SK-N-SH (cell line): Measurements from ENCODE around the gene LRTM2. TPM values are rescaled to one million over a fixed set of nuclear protein-coding genes. Genes with fewer than 3 reads are reported as not detected.

Experiments used
- CTCF ChIA-PET: fragments of 300-600, 350-600 bp; formaldehyde crosslinking; extraction: SDS; loops from one replicate; lab custom pipeline; 2021; lab: Yijun Ruan, JAX
- POLR2A ChIA-PET: fragments of 350-600 bp; sonication (Branson Sonifier 250); formaldehyde crosslinking; extraction: SDS; loops from one replicate; lab custom pipeline; 2020; ENCODE audit warnings: antibody characterized with exemption, inconsistent platforms; lab: Yijun Ruan, JAX
- DNase-seq: peaks from one replicate; pipeline ENCODE4 v3.0.0; 2012
- H2AFZ ChIP-seq: fragments of 200-600 bp; sonication (generic); 2 replicates; pipeline ENCODE4 v1.8.1; 2016; ENCODE audit warnings: antibody characterized with exemption, mild to moderate bottlenecking, low read depth
- H3F3A ChIP-seq: fragments of 200-600 bp; sonication (generic); replicated peaks from 2 replicates; pipeline ENCODE3; 2016; ENCODE audit warnings: antibody characterized with exemption, mild to moderate bottlenecking; ENCODE audit not compliant: insufficient read depth
- H3K27ac ChIP-seq, 2 experiments: fragments of 200-500 bp in 1 of 2; fragments of 200-600 bp in 1 of 2; sonication (Bioruptor generic) in 1 of 2; sonication (generic), shearing (Covaris generic) in 1 of 2; 2 replicates each; pipeline versions ENCODE4 v1.5.1 to v1.6.1; 2014 to 2016; ENCODE audit warnings: low read depth in 2 of 2, inconsistent platforms in 1 of 2, low read length in 1 of 2, mild to moderate bottlenecking in 1 of 2, mixed read lengths in 1 of 2
- H3K27me3 ChIP-seq: fragments of 200-600 bp; sonication (generic), shearing (Covaris generic); 2 replicates; pipeline ENCODE4 v1.6.1; 2016; ENCODE audit warnings: mixed run types; ENCODE audit not compliant: insufficient read depth
- H3K36me3 ChIP-seq, 2 experiments: fragments of 200-500 bp in 1 of 2; fragments of 200-600 bp in 1 of 2; sonication (Bioruptor generic) in 1 of 2; sonication (generic) in 1 of 2; replicated peaks in 1 of 2; 2 replicates each; pipeline versions ENCODE3 to v1.5.1; 2014 to 2016; ENCODE audit warnings: low read length in 1 of 2, mild to moderate bottlenecking in 1 of 2; ENCODE audit not compliant: insufficient read depth in 2 of 2, control insufficient read depth in 1 of 2
- H3K4me1 ChIP-seq, 2 experiments: fragments of 200-500 bp in 1 of 2; fragments of 200-600 bp in 1 of 2; sonication (Bioruptor generic) in 1 of 2; sonication (generic), shearing (Covaris generic) in 1 of 2; 2 replicates each; pipeline versions ENCODE4 v1.5.1 to v1.6.1; 2014 to 2016; ENCODE audit warnings: low read depth in 1 of 2, low read length in 1 of 2, mixed run types in 1 of 2; ENCODE audit not compliant: insufficient read depth in 2 of 2, control insufficient read depth in 1 of 2
- H3K4me2 ChIP-seq: fragments of 200-600 bp; sonication (generic), shearing (Covaris generic); 2 replicates; pipeline ENCODE4 v1.6.1; 2017; ENCODE audit warnings: mixed run types
- H3K4me3 ChIP-seq, 2 experiments: fragments of 200-500 bp in 1 of 2; fragments of 200-600 bp in 1 of 2; sonication (Bioruptor generic) in 1 of 2; sonication (generic), shearing (Covaris generic) in 1 of 2; 2 replicates each; pipeline versions ENCODE4 v1.5.1 to v1.8.1; 2014 to 2016; ENCODE audit warnings: low read depth in 2 of 2, inconsistent platforms in 1 of 2, low read length in 1 of 2, mild to moderate bottlenecking in 1 of 2, mixed read lengths in 1 of 2, moderate library complexity in 1 of 2
- H3K79me2 ChIP-seq: fragments of 200-600 bp; sonication (generic); 2 replicates; pipeline ENCODE4 v1.8.1; 2017; ENCODE audit warnings: mild to moderate bottlenecking; ENCODE audit not compliant: insufficient read depth
- H3K9ac ChIP-seq: fragments of 200-600 bp; sonication (generic); 2 replicates; pipeline ENCODE4 v1.6.1; 2017; ENCODE audit warnings: mixed run types
- H3K9me2 ChIP-seq: fragments of 200-600 bp; sonication (generic); 2 replicates; pipeline ENCODE4 v1.6.1; 2017; ENCODE audit warnings: mixed run types
- H3K9me3 ChIP-seq: fragments of 200-600 bp; sonication (generic); 2 replicates; pipeline ENCODE4 v1.6.1; 2017; ENCODE audit warnings: mixed run types, mild to moderate bottlenecking, moderate library complexity
- H4K20me1 ChIP-seq: fragments of 200-600 bp; sonication (generic); 2 replicates; pipeline ENCODE4 v1.6.1; 2017; ENCODE audit warnings: mild to moderate bottlenecking, mixed run types; ENCODE audit not compliant: insufficient read depth
- CHD2 ChIP-seq: fragments of 150-350 bp; IDR thresholded peaks from 2 replicates; pipeline ENCODE4 v1.6.1; 2018; ENCODE audit warnings: low read length; ENCODE audit not compliant: partially characterized antibody
- FOSL2 ChIP-seq: IDR thresholded peaks from 2 replicates; pipeline ENCODE4 v1.4.0; 2012; ENCODE audit warnings: low read depth, mild to moderate bottlenecking, moderate library complexity, borderline replicate concordance
- FOXJ3 ChIP-seq: sonication (generic); formaldehyde crosslinking; IDR thresholded peaks from 2 replicates; pipeline ENCODE4 v1.5.1; 2020; ENCODE audit warnings: mild to moderate bottlenecking, missing genetic modification reagents
- FOXM1 ChIP-seq: IDR thresholded peaks from 2 replicates; pipeline ENCODE4 v1.4.0; 2012; ENCODE audit warnings: low read depth, mild to moderate bottlenecking
- JUND ChIP-seq: IDR thresholded peaks from 2 replicates; pipeline ENCODE4 v1.4.0; 2012
- MEF2A ChIP-seq: IDR thresholded peaks from 2 replicates; pipeline ENCODE4 v1.4.0; 2012; ENCODE audit warnings: low read depth, borderline replicate concordance
- RCOR1 ChIP-seq: fragments of 150-350 bp; IDR thresholded peaks from 2 replicates; pipeline ENCODE4 v1.6.1; 2017; ENCODE audit warnings: antibody characterized with exemption, low read length
- RFX5 ChIP-seq: IDR thresholded peaks from 2 replicates; pipeline ENCODE4 v1.6.1; 2012; ENCODE audit warnings: mild to moderate bottlenecking, improper control_type of control experiment, low read length
- RXRA ChIP-seq: IDR thresholded peaks from 2 replicates; pipeline ENCODE4 v1.4.0; 2012; ENCODE audit warnings: low read depth, mild to moderate bottlenecking, borderline replicate concordance
- SMC3 ChIP-seq: IDR thresholded peaks from 2 replicates; pipeline ENCODE4 v1.6.1; 2012; ENCODE audit warnings: low read depth, low read length, improper control_type of control experiment
- TAF1 ChIP-seq: IDR thresholded peaks from 2 replicates; pipeline ENCODE4 v1.6.1; 2012; ENCODE audit warnings: low read depth, mild to moderate bottlenecking, low read length, moderate library complexity, borderline replicate concordance
- WGBS: methylation state at CpG from one replicate; pipeline ENCODE4 v1.1.6; 2017; ENCODE audit warnings: low lambda C conversion rate; 5-methylcytosine and 5-hydroxymethylcytosine counted together
- polyA plus RNA-seq, 3 experiments: library from polyadenylated mRNA; depleted of rRNA; stranded (reverse); fragments of >200 nt; gene quantifications; 2 replicates each; pipeline ENCODE4 v1.2.3, GENCODE V29; 2012
- TF ChIP-seq, protein P1 (sequence below): IDR thresholded peaks from 2 replicates; pipeline ENCODE4 v1.4.0; 2012; ENCODE audit warnings: low read depth
- TF ChIP-seq, protein P2 (sequence below): fragments of 200-600 bp; sonication (generic); IDR thresholded peaks from 2 replicates; pipeline ENCODE4 v1.6.1; 2017; ENCODE audit warnings: antibody characterized with exemption, mild to moderate bottlenecking, moderate library complexity
- TF ChIP-seq, protein P3 (sequence below): fragments of 150-350 bp; IDR thresholded peaks from 2 replicates; pipeline ENCODE4 v1.6.1; 2016; ENCODE audit warnings: mild to moderate bottlenecking, low read depth, low read length
- TF ChIP-seq, protein P4 (sequence below): IDR thresholded peaks from 2 replicates; pipeline ENCODE4 v1.6.1; 2012; ENCODE audit warnings: mild to moderate bottlenecking, low read depth, low read length, moderate library complexity
- TF ChIP-seq, protein P5 (sequence below): IDR thresholded peaks from 2 replicates; pipeline ENCODE4; 2012

The LRTM2 gene
- polyA plus RNA-seq, 1 of the 3 experiments (the other 2 are of a cell fraction): not detected

DNA sequence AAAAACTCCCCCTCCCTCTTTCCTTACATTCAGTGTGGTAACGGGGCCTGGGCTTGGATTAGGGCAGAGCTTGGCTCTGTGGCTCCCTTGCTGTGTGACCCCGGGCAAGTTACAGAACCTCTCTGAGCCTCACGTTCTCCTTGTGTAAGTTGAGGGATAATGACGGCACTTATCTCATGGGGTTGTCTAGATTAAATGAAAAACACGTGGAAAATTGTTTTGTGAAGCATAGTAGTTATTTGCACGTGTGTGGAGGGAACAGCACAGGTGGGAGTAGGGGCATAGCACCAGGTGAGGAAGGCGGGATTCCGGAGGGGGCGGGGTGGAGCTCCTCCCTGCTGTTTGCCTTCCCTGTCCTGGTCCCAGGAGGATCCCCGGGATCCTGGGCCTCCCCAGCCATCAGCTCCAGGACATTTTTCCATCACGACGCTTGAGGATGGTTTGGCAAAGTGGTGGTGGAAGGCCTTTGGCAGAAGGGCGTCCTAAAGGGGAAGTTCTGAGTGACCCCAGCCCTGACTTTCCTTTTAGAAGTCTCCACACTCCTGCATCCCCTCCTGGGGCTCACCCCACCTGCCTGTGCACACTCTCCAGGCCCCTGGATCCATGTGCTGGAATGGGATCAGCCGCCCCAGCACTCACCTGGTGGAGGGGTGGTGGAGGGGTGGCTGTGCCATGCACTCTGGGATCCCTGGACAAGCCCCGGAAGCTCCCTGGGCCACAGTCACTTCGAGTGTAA lies 22.7 kb downstream of the LRTM2 start:
- WGBS: 54% methylated on average over 14 of the region's 16 CpGs
- peaks cover 18% of the 10 kb centered on the region for H3K27me3 ChIP-seq
- no peak for TF ChIP-seq FOSL2
- TF ChIP-seq TAF1: no peak
- TF ChIP-seq JUND: no peak
- TF ChIP-seq, protein P1, sequence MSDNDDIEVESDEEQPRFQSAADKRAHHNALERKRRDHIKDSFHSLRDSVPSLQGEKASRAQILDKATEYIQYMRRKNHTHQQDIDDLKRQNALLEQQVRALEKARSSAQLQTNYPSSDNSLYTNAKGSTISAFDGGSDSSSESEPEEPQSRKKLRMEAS: no peak
- TF ChIP-seq, protein P2, sequence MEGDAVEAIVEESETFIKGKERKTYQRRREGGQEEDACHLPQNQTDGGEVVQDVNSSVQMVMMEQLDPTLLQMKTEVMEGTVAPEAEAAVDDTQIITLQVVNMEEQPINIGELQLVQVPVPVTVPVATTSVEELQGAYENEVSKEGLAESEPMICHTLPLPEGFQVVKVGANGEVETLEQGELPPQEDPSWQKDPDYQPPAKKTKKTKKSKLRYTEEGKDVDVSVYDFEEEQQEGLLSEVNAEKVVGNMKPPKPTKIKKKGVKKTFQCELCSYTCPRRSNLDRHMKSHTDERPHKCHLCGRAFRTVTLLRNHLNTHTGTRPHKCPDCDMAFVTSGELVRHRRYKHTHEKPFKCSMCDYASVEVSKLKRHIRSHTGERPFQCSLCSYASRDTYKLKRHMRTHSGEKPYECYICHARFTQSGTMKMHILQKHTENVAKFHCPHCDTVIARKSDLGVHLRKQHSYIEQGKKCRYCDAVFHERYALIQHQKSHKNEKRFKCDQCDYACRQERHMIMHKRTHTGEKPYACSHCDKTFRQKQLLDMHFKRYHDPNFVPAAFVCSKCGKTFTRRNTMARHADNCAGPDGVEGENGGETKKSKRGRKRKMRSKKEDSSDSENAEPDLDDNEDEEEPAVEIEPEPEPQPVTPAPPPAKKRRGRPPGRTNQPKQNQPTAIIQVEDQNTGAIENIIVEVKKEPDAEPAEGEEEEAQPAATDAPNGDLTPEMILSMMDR: no peak
- TF ChIP-seq SMC3: no peak
- TF ChIP-seq CHD2: no peak
- TF ChIP-seq FOXJ3: no peak
- no peak for TF ChIP-seq RCOR1
- no peak for TF ChIP-seq MEF2A
- no peak for TF ChIP-seq RXRA
- TF ChIP-seq, protein P3, sequence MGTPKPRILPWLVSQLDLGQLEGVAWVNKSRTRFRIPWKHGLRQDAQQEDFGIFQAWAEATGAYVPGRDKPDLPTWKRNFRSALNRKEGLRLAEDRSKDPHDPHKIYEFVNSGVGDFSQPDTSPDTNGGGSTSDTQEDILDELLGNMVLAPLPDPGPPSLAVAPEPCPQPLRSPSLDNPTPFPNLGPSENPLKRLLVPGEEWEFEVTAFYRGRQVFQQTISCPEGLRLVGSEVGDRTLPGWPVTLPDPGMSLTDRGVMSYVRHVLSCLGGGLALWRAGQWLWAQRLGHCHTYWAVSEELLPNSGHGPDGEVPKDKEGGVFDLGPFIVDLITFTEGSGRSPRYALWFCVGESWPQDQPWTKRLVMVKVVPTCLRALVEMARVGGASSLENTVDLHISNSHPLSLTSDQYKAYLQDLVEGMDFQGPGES: no peak
- no peak for TF ChIP-seq RFX5

DNA sequence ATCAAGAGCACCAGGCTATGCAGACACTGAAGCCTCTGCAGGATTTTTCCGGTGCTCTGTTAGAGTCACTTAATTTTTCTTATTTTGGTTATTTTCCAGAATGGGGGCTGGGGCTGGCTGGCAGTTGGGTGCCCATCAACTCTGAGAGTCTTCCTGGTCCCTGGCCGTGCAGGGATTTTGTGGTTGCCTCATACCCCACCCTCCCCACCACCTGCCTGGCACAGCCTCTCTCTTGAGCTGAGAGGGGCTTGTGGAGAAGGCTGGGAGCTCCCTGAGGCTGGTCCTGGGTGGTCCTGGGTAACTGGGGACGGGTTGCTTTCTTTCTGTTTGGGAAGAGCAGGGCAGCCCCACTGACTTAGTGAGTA lies 23.3 kb downstream of the LRTM2 start:
- H3K4me1 ChIP-seq: peaks cover 5 to 47% of the 10 kb centered on the region in 2 experiments; a peak in 1 of 4 replicates
- H2AFZ ChIP-seq: no peak overlapping the region
- no peak overlapping the region for H3K9ac ChIP-seq
- 37% methylated on average over 3 of the region's 3 CpGs for WGBS
- H3K27ac ChIP-seq: no peak overlapping the region
- H3K9me3 ChIP-seq: no peaks in the 10 kb centered on the region
- peaks cover 20% of the 10 kb centered on the region for H3K27me3 ChIP-seq
- no peak for DNase-seq
- H3K9me2 ChIP-seq: no peaks in the 10 kb centered on the region
- H3K4me2 ChIP-seq: no peak overlapping the region
- no peaks in the 10 kb centered on the region for H4K20me1 ChIP-seq
- no peak overlapping the region for H3K4me3 ChIP-seq
- H3F3A ChIP-seq: no peaks in the 10 kb centered on the region
- ChIA-PET POLR2A (no interaction called here), CTCF (interaction anchor here (1.4 to 2.3 kb wide), 2 partner anchors 52 to 96 kb away, joined by 3 to 5 read pairs; no protein-coding TSS in a partner anchor)
- no peaks in the 10 kb centered on the region for H3K79me2 ChIP-seq
- TF ChIP-seq SMC3 (no peak), FOXM1 (no peak), FOXJ3 (no peak)
- TF ChIP-seq, protein P3: no peak
- TF ChIP-seq, protein P4, sequence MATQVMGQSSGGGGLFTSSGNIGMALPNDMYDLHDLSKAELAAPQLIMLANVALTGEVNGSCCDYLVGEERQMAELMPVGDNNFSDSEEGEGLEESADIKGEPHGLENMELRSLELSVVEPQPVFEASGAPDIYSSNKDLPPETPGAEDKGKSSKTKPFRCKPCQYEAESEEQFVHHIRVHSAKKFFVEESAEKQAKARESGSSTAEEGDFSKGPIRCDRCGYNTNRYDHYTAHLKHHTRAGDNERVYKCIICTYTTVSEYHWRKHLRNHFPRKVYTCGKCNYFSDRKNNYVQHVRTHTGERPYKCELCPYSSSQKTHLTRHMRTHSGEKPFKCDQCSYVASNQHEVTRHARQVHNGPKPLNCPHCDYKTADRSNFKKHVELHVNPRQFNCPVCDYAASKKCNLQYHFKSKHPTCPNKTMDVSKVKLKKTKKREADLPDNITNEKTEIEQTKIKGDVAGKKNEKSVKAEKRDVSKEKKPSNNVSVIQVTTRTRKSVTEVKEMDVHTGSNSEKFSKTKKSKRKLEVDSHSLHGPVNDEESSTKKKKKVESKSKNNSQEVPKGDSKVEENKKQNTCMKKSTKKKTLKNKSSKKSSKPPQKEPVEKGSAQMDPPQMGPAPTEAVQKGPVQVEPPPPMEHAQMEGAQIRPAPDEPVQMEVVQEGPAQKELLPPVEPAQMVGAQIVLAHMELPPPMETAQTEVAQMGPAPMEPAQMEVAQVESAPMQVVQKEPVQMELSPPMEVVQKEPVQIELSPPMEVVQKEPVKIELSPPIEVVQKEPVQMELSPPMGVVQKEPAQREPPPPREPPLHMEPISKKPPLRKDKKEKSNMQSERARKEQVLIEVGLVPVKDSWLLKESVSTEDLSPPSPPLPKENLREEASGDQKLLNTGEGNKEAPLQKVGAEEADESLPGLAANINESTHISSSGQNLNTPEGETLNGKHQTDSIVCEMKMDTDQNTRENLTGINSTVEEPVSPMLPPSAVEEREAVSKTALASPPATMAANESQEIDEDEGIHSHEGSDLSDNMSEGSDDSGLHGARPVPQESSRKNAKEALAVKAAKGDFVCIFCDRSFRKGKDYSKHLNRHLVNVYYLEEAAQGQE: no peak
- TF ChIP-seq, protein P5, sequence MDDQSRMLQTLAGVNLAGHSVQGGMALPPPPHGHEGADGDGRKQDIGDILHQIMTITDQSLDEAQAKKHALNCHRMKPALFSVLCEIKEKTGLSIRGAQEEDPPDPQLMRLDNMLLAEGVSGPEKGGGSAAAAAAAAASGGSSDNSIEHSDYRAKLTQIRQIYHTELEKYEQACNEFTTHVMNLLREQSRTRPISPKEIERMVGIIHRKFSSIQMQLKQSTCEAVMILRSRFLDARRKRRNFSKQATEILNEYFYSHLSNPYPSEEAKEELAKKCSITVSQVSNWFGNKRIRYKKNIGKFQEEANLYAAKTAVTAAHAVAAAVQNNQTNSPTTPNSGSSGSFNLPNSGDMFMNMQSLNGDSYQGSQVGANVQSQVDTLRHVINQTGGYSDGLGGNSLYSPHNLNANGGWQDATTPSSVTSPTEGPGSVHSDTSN: no peak
- no peaks in the 10 kb centered on the region for H3K36me3 ChIP-seq

More for the DNA sequence above, 22.7 kb downstream of the LRTM2 start:
- no peaks in the 10 kb centered on the region for H3K79me2 ChIP-seq
- H3K9me2 ChIP-seq: no peaks in the 10 kb centered on the region
- H3K27ac ChIP-seq: no peak overlapping the region
- no peak overlapping the region for H3K9ac ChIP-seq
- no peak overlapping the region for H2AFZ ChIP-seq
- no peak overlapping the region for H3K4me3 ChIP-seq
- H3K9me3 ChIP-seq: no peaks in the 10 kb centered on the region
- no peaks in the 10 kb centered on the region for H3K36me3 ChIP-seq
- POLR2A ChIA-PET: no interaction called here
- peaks cover 8 to 51% of the 10 kb centered on the region in 2 experiments; a peak in 2 of 4 replicates for H3K4me1 ChIP-seq
- H4K20me1 ChIP-seq: no peaks in the 10 kb centered on the region
- CTCF ChIA-PET: interaction anchor here (1.4 to 2.3 kb wide), 2 partner anchors 52 to 97 kb away, joined by 3 to 5 read pairs; no protein-coding TSS in a partner anchor
- H3K4me2 ChIP-seq: no peak overlapping the region
- no peak for DNase-seq
- H3F3A ChIP-seq: no peaks in the 10 kb centered on the region
